Measurements from ENCODE around the gene PPP1R3F. TPM values are rescaled to one million over a fixed set of nuclear protein-coding genes. Genes with fewer than 3 reads are reported as not detected.
A peak's percentile ranks its signal among the peaks of the same experiment; 100 is the strongest.

The PPP1R3F gene
- total RNA-seq, 2 donors from 2014 or later = 12.6 to 14.8 TPM

GRCh38 chrX:49268702-49269009 lies 937 bp upstream of the PPP1R3F start:
- H3K4me3 ChIP-seq = peak overlapping the region; percentile 81
- no peaks in the 10 kb centered on the region for H3K9me3 ChIP-seq
- H3K27me3 ChIP-seq (replicated peaks; ENCODE audit: insufficient read depth) = no peaks in the 10 kb centered on the region
- ATAC-seq (ENCODE audit: insufficient number of reproducible peaks, low FRiP score, low read depth) = no peak
- DNase-seq (ENCODE audit: low spot score) = no peak
- no peaks in the 10 kb centered on the region for H3K36me3 ChIP-seq
- no peak for TF ChIP-seq CTCF (IDR thresholded peaks at IDR 0.05)
- peaks cover 5 to 26% of the 10 kb centered on the region in 2 donors for H3K4me1 ChIP-seq (ENCODE audit: control insufficient read depth in 1 of 2, low read depth in 2 of 2)
- peak overlapping the region; percentile 86 to 89 for H3K27ac ChIP-seq

GRCh38 chrX:49269010-49269766 lies 405 bp upstream of the PPP1R3F start:
- Histone ChIP-seq H3K36me3 (no peaks in the 10 kb centered on the region), H3K9me3 (no peaks in the 10 kb centered on the region), H3K4me3 (peak overlapping the region; percentile 81), H3K27me3 (replicated peaks; ENCODE audit: insufficient read depth) (no peaks in the 10 kb centered on the region), H3K27ac (peak overlapping the region; percentile 86 to 89), H3K4me1 (ENCODE audit: control insufficient read depth in 1 of 2, low read depth in 2 of 2) (peaks cover 5 to 26% of the 10 kb centered on the region in 2 donors)
- ATAC-seq (ENCODE audit: insufficient number of reproducible peaks, low FRiP score, low read depth) (peak; percentile 97), DNase-seq (ENCODE audit: low spot score) (peak; percentile 91)
- no peak for TF ChIP-seq CTCF (IDR thresholded peaks at IDR 0.05)

GRCh38 chrX:49270249-49270921 lies 792 bp downstream of the PPP1R3F start:
- no peaks in the 10 kb centered on the region for H3K9me3 ChIP-seq
- no peaks in the 10 kb centered on the region for H3K27me3 ChIP-seq (replicated peaks; ENCODE audit: insufficient read depth)
- H3K36me3 ChIP-seq = no peaks in the 10 kb centered on the region
- peak overlapping the region; percentile 81 for H3K4me3 ChIP-seq
- ATAC-seq (ENCODE audit: insufficient number of reproducible peaks, low FRiP score, low read depth) (no peak), DNase-seq (ENCODE audit: low spot score) (no peak)
- H3K27ac ChIP-seq = peak overlapping the region; percentile 86 to 89
- no peak for TF ChIP-seq CTCF (IDR thresholded peaks at IDR 0.05)
- peaks cover 5 to 26% of the 10 kb centered on the region in 2 donors for H3K4me1 ChIP-seq (ENCODE audit: control insufficient read depth in 1 of 2, low read depth in 2 of 2)

- H3K9me3 ChIP-seq = no peaks in the 10 kb centered on the region
- no peak for ATAC-seq (ENCODE audit: insufficient number of reproducible peaks, low FRiP score, low read depth)
- no peaks in the 10 kb centered on the region for H3K36me3 ChIP-seq
- DNase-seq (ENCODE audit: low spot score) = no peak
- no peak overlapping the region for H3K27ac ChIP-seq
- H3K27me3 ChIP-seq (replicated peaks; ENCODE audit: insufficient read depth) = no peaks in the 10 kb centered on the region
- no peak overlapping the region for H3K4me3 ChIP-seq
- no peak for TF ChIP-seq CTCF (IDR thresholded peaks at IDR 0.05)
- peaks cover 5 to 26% of the 10 kb centered on the region in 2 donors for H3K4me1 ChIP-seq (ENCODE audit: control insufficient read depth in 1 of 2, low read depth in 2 of 2)
These were observed 1.7 kb downstream of the PPP1R3F start for GRCh38 chrX:49271341-49271740.

DNA sequence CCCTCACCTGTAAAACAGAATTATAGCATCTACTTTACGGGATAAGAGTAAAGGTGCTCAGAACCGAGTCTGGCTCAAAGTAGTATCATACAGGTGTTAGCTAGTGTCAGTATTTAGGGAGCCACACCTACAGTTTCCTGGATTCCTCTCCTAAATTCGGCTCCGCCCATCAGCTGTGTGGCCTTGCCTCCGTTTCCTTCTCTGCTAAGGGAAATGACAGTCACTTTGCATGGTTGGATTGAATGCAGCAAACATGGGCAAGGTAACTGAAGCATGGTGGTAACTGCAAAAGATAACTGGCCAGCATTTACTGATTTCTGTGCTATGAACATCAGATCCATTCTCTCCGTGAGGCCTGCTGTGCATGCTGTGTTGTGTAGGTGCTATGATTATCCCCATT lies 2.8 kb downstream of the PPP1R3F start:
- no peak overlapping the region for H3K4me3 ChIP-seq
- no peaks in the 10 kb centered on the region for H3K27me3 ChIP-seq (replicated peaks; ENCODE audit: insufficient read depth)
- no peak for TF ChIP-seq CTCF (IDR thresholded peaks at IDR 0.05)
- DNase-seq (ENCODE audit: low spot score) (no peak), ATAC-seq (ENCODE audit: insufficient number of reproducible peaks, low FRiP score, low read depth) (no peak)
- no peaks in the 10 kb centered on the region for H3K36me3 ChIP-seq
- no peaks in the 10 kb centered on the region for H3K9me3 ChIP-seq
- no peak overlapping the region for H3K27ac ChIP-seq
- H3K4me1 ChIP-seq (ENCODE audit: control insufficient read depth in 1 of 2, low read depth in 2 of 2) = peaks cover 5 to 35% of the 10 kb centered on the region in 2 donors

Measured in thoracic aorta (tissue), 2 donors.